Vagina (tissue), 2 donors: ENCODE measurements around the gene SLC34A1.

ENCODE experiments used
- POLR2A ChIP-seq, 2 donors: fragments of 450-650 bp; IDR thresholded peaks; one replicate each; pipeline ENCODE4 v1.6.1; 2017; ENCODE audit warnings: antibody characterized with exemption in 2 of 2, mild to moderate bottlenecking in 2 of 2, moderate library complexity in 2 of 2
- POLR2AphosphoS5 ChIP-seq, 2 donors: sonication (generic); formaldehyde crosslinking; IDR thresholded peaks; one replicate each; pipeline ENCODE4 v1.9.0; 2017; ENCODE audit warnings: antibody characterized with exemption in 2 of 2, mild to moderate bottlenecking in 2 of 2, low read depth in 1 of 2; ENCODE audit not compliant: insufficient read depth in 1 of 2
- TF ChIP-seq, protein P1 (sequence below), 3 experiments: fragments of 450-650 bp in 2 of 3; fragments of 200-600 bp in 1 of 3; sonication (generic) in 1 of 3; IDR thresholded peaks; one replicate each; pipeline ENCODE4 v1.5.1; 2017 to 2019; ENCODE audit warnings: antibody characterized with exemption in 3 of 3, mild to moderate bottlenecking in 2 of 3, moderate library complexity in 2 of 3

- TF ChIP-seq, protein P1, sequence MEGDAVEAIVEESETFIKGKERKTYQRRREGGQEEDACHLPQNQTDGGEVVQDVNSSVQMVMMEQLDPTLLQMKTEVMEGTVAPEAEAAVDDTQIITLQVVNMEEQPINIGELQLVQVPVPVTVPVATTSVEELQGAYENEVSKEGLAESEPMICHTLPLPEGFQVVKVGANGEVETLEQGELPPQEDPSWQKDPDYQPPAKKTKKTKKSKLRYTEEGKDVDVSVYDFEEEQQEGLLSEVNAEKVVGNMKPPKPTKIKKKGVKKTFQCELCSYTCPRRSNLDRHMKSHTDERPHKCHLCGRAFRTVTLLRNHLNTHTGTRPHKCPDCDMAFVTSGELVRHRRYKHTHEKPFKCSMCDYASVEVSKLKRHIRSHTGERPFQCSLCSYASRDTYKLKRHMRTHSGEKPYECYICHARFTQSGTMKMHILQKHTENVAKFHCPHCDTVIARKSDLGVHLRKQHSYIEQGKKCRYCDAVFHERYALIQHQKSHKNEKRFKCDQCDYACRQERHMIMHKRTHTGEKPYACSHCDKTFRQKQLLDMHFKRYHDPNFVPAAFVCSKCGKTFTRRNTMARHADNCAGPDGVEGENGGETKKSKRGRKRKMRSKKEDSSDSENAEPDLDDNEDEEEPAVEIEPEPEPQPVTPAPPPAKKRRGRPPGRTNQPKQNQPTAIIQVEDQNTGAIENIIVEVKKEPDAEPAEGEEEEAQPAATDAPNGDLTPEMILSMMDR (IDR thresholded peaks at IDR 0.05): no peak
- TF ChIP-seq POLR2A (IDR thresholded peaks at IDR 0.05): no peak
- no peak for TF ChIP-seq POLR2AphosphoS5 (IDR thresholded peaks at IDR 0.05; ENCODE audit: insufficient read depth in 1 of 2, low read depth in 1 of 2)
Measured at GRCh38 chr5:177385720-177386119, 1.5 kb downstream of the SLC34A1 start.
